Measurements from ENCODE around the gene LRP2BP. TPM values are rescaled to one million over a fixed set of nuclear protein-coding genes. Genes with fewer than 3 reads are reported as not detected.

LRP2BP gene
- total RNA-seq, 1 experiment from 2014 or later: 0.33 TPM

- ATAC-seq (no peak), DNase-seq (ENCODE audit: low spot score) (no peak)
- Mint-ChIP-seq H3K36me3 (peaks cover 39% of the 10 kb centered on the region), H3K27ac (no peak overlapping the region; the same call in none of the 2 replicates), H3K27me3 (ENCODE audit: low read depth) (no peaks in the 10 kb centered on the region), H3K9me3 (peaks cover 4% of the 10 kb centered on the region; the same call in 1 of the 2 replicates), H3K4me1 (peaks cover 9% of the 10 kb centered on the region), H3K4me3 (no peak overlapping the region)
- ChIA-PET CTCF (no interaction called here), POLR2A (no interaction called here)
- TF ChIP-seq MLX (CRISPR knock-in tag; IDR thresholded peaks at IDR 0.05) (no peak), SOX15 (CRISPR knock-in tag; IDR thresholded peaks at IDR 0.05) (no peak), NR3C1 (CRISPR knock-in tag; conservative IDR thresholded peaks at IDR 0.05; ENCODE audit: low read depth) (no peak), FOXP1 (CRISPR knock-in tag; IDR thresholded peaks at IDR 0.05; ENCODE audit: borderline replicate concordance) (no peak), E2F4 (CRISPR knock-in tag; IDR thresholded peaks at IDR 0.05; ENCODE audit: borderline replicate concordance, low read depth) (no peak), NFYB (CRISPR knock-in tag; conservative IDR thresholded peaks at IDR 0.05; ENCODE audit: low read depth) (no peak), ZNF512 (CRISPR knock-in tag; IDR thresholded peaks at IDR 0.05; ENCODE audit: borderline replicate concordance) (no peak), TEAD1 (CRISPR knock-in tag; IDR thresholded peaks at IDR 0.05) (no peak), AR (CRISPR knock-in tag; IDR thresholded peaks at IDR 0.05) (no peak), HMGA2 (CRISPR knock-in tag; IDR thresholded peaks at IDR 0.05) (no peak), JAZF1 (CRISPR knock-in tag; IDR thresholded peaks at IDR 0.05) (no peak), JUN (CRISPR knock-in tag; IDR thresholded peaks at IDR 0.05) (no peak)
- TF ChIP-seq, protein P1, sequence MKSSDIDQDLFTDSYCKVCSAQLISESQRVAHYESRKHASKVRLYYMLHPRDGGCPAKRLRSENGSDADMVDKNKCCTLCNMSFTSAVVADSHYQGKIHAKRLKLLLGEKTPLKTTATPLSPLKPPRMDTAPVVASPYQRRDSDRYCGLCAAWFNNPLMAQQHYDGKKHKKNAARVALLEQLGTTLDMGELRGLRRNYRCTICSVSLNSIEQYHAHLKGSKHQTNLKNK (CRISPR knock-in tag; IDR thresholded peaks at IDR 0.05): no peak
- TF ChIP-seq, protein P2, sequence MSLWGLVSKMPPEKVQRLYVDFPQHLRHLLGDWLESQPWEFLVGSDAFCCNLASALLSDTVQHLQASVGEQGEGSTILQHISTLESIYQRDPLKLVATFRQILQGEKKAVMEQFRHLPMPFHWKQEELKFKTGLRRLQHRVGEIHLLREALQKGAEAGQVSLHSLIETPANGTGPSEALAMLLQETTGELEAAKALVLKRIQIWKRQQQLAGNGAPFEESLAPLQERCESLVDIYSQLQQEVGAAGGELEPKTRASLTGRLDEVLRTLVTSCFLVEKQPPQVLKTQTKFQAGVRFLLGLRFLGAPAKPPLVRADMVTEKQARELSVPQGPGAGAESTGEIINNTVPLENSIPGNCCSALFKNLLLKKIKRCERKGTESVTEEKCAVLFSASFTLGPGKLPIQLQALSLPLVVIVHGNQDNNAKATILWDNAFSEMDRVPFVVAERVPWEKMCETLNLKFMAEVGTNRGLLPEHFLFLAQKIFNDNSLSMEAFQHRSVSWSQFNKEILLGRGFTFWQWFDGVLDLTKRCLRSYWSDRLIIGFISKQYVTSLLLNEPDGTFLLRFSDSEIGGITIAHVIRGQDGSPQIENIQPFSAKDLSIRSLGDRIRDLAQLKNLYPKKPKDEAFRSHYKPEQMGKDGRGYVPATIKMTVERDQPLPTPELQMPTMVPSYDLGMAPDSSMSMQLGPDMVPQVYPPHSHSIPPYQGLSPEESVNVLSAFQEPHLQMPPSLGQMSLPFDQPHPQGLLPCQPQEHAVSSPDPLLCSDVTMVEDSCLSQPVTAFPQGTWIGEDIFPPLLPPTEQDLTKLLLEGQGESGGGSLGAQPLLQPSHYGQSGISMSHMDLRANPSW (CRISPR knock-in tag; conservative IDR thresholded peaks at IDR 0.05; ENCODE audit: low read depth): no peak
- TF ChIP-seq, protein P3, sequence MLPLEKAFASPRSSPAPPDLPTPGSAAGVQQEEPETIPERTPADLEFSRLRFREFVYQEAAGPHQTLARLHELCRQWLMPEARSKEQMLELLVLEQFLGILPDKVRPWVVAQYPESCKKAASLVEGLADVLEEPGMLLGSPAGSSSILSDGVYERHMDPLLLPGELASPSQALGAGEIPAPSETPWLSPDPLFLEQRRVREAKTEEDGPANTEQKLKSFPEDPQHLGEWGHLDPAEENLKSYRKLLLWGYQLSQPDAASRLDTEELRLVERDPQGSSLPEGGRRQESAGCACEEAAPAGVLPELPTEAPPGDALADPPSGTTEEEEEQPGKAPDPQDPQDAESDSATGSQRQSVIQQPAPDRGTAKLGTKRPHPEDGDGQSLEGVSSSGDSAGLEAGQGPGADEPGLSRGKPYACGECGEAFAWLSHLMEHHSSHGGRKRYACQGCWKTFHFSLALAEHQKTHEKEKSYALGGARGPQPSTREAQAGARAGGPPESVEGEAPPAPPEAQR (CRISPR knock-in tag; IDR thresholded peaks at IDR 0.05): no peak
- TF ChIP-seq, protein P4, sequence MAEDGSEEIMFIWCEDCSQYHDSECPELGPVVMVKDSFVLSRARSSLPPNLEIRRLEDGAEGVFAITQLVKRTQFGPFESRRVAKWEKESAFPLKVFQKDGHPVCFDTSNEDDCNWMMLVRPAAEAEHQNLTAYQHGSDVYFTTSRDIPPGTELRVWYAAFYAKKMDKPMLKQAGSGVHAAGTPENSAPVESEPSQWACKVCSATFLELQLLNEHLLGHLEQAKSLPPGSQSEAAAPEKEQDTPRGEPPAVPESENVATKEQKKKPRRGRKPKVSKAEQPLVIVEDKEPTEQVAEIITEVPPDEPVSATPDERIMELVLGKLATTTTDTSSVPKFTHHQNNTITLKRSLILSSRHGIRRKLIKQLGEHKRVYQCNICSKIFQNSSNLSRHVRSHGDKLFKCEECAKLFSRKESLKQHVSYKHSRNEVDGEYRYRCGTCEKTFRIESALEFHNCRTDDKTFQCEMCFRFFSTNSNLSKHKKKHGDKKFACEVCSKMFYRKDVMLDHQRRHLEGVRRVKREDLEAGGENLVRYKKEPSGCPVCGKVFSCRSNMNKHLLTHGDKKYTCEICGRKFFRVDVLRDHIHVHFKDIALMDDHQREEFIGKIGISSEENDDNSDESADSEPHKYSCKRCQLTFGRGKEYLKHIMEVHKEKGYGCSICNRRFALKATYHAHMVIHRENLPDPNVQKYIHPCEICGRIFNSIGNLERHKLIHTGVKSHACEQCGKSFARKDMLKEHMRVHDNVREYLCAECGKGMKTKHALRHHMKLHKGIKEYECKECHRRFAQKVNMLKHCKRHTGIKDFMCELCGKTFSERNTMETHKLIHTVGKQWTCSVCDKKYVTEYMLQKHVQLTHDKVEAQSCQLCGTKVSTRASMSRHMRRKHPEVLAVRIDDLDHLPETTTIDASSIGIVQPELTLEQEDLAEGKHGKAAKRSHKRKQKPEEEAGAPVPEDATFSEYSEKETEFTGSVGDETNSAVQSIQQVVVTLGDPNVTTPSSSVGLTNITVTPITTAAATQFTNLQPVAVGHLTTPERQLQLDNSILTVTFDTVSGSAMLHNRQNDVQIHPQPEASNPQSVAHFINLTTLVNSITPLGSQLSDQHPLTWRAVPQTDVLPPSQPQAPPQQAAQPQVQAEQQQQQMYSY (CRISPR knock-in tag; IDR thresholded peaks at IDR 0.05): no peak
Measured at GRCh38 chr4:185344743-185345538, 50.8 kb downstream of the LRP2BP start.

Data from WTC11 (cell line).